Measurements from ENCODE around the gene TBC1D9. TPM values are rescaled to one million over a fixed set of nuclear protein-coding genes. Genes with fewer than 3 reads are reported as not detected.

The TBC1D9 gene
- total RNA-seq, 2 donors from 2014 or later = 28.6 to 34.2 TPM

GRCh38 chr4:140781596-140781995, 25.4 kb upstream of the TBC1D9 start:
- no peak overlapping the region for H3K27ac ChIP-seq
- no peak for DNase-seq (ENCODE audit: low spot score)
- TF ChIP-seq POLR2A (IDR thresholded peaks at IDR 0.05) (no peak), POLR2AphosphoS5 (IDR thresholded peaks at IDR 0.05) (no peak), CTCF (IDR thresholded peaks at IDR 0.05) (no peak)
- intact Hi-C loops (cut with DNase I) = no loop called here
- no peak overlapping the region for H3K4me3 ChIP-seq
- H3K27me3 ChIP-seq (replicated peaks; ENCODE audit: insufficient read depth) = no peaks in the 10 kb centered on the region
- no peaks in the 10 kb centered on the region for H3K36me3 ChIP-seq
- no peaks in the 10 kb centered on the region for H3K9me3 ChIP-seq
- whole genome bisulfite sequencing = 36% methylated on average over 3 of the region's 3 CpGs
- no peaks in the 10 kb centered on the region for H3K4me1 ChIP-seq (replicated peaks)

- TF ChIP-seq POLR2A (IDR thresholded peaks at IDR 0.05) = no peak
- no peak for TF ChIP-seq CTCF (IDR thresholded peaks at IDR 0.05)
- TF ChIP-seq POLR2AphosphoS5 (IDR thresholded peaks at IDR 0.05) = no peak
- no peak overlapping the region for H3K27ac ChIP-seq
- H3K27me3 ChIP-seq (replicated peaks; ENCODE audit: insufficient read depth) = no peaks in the 10 kb centered on the region
- H3K36me3 ChIP-seq = no peaks in the 10 kb centered on the region
- H3K4me3 ChIP-seq = no peak overlapping the region
- intact Hi-C loops (cut with DNase I) = no loop called here
- H3K9me3 ChIP-seq = no peaks in the 10 kb centered on the region
- DNase-seq (ENCODE audit: low spot score) = no peak
- WGBS = 48% methylated on average over 2 of the region's 2 CpGs
- no peaks in the 10 kb centered on the region for H3K4me1 ChIP-seq (replicated peaks)
These were observed 21.7 kb upstream of the TBC1D9 start for GRCh38 chr4:140777894-140778293.

- no peak for TF ChIP-seq POLR2AphosphoS5 (IDR thresholded peaks at IDR 0.05)
- TF ChIP-seq CTCF (IDR thresholded peaks at IDR 0.05) = no peak
- TF ChIP-seq POLR2A (IDR thresholded peaks at IDR 0.05) = no peak
- no peaks in the 10 kb centered on the region for H3K4me1 ChIP-seq (replicated peaks)
- H3K27me3 ChIP-seq (replicated peaks; ENCODE audit: insufficient read depth) = no peaks in the 10 kb centered on the region
- intact Hi-C loops (cut with DNase I) = no loop called here
- H3K4me3 ChIP-seq = no peak overlapping the region
- no peaks in the 10 kb centered on the region for H3K9me3 ChIP-seq
- DNase-seq (ENCODE audit: low spot score) = no peak
- no peaks in the 10 kb centered on the region for H3K36me3 ChIP-seq
- no peak overlapping the region for H3K27ac ChIP-seq
- 50% methylated on average over 1 of the region's 1 CpG for WGBS
These were observed 21.2 kb upstream of the TBC1D9 start for GRCh38 chr4:140777386-140777785.

- H3K4me1 ChIP-seq (replicated peaks) = no peaks in the 10 kb centered on the region
- no peaks in the 10 kb centered on the region for H3K36me3 ChIP-seq
- 78% methylated on average over 2 of the region's 2 CpGs for WGBS
- H3K27ac ChIP-seq = no peak overlapping the region
- TF ChIP-seq POLR2AphosphoS5 (IDR thresholded peaks at IDR 0.05) (no peak), CTCF (IDR thresholded peaks at IDR 0.05) (no peak), POLR2A (IDR thresholded peaks at IDR 0.05) (no peak)
- no peaks in the 10 kb centered on the region for H3K27me3 ChIP-seq (replicated peaks; ENCODE audit: insufficient read depth)
- H3K4me3 ChIP-seq = no peak overlapping the region
- H3K9me3 ChIP-seq = no peaks in the 10 kb centered on the region
- intact Hi-C loops (cut with DNase I) = no loop called here
- no peak for DNase-seq (ENCODE audit: low spot score)
These were observed 20.4 kb upstream of the TBC1D9 start for GRCh38 chr4:140776556-140776955.

GRCh38 chr4:140774956-140775355, 18.8 kb upstream of the TBC1D9 start:
- H3K4me1 ChIP-seq (replicated peaks) = no peaks in the 10 kb centered on the region
- no peak for DNase-seq (ENCODE audit: low spot score)
- no peaks in the 10 kb centered on the region for H3K27me3 ChIP-seq (replicated peaks; ENCODE audit: insufficient read depth)
- H3K36me3 ChIP-seq = no peaks in the 10 kb centered on the region
- intact Hi-C loops (cut with DNase I) = no loop called here
- no peak for TF ChIP-seq POLR2AphosphoS5 (IDR thresholded peaks at IDR 0.05)
- no peak for TF ChIP-seq POLR2A (IDR thresholded peaks at IDR 0.05)
- TF ChIP-seq CTCF (IDR thresholded peaks at IDR 0.05) = no peak
- H3K9me3 ChIP-seq = no peaks in the 10 kb centered on the region
- H3K27ac ChIP-seq = no peak overlapping the region
- no peak overlapping the region for H3K4me3 ChIP-seq

All from prostate gland (tissue), 2 donors.